Thyroid gland (tissue), 4 donors: ENCODE measurements around the gene RPL36. TPM values are rescaled to one million over a fixed set of nuclear protein-coding genes. Genes with fewer than 3 reads are reported as not detected.
A peak's percentile ranks its signal among the peaks of the same experiment; 100 is the strongest.

Experiments used
- DNase-seq, 2 donors: peaks; one replicate each; pipeline ENCODE4 v3.0.0-alpha.2; 2019
- H3K27ac ChIP-seq, 3 donors: fragments of 200-600 bp; sonication (generic); 1 replicate in 2 of 3; 2 replicates in 1 of 3; pipeline ENCODE4 v1.5.1; 2016 to 2019; ENCODE audit warnings: mild to moderate bottlenecking in 1 of 3, moderate library complexity in 1 of 3
- H3K27me3 ChIP-seq: fragments of 200-600 bp; sonication (generic); one replicate; pipeline ENCODE4 v1.5.1; 2019
- H3K36me3 ChIP-seq, 2 donors: fragments of 200-600 bp; sonication (generic); one replicate each; pipeline ENCODE4 v1.5.1; 2016 to 2019
- H3K4me1 ChIP-seq, 2 donors: fragments of 200-600 bp; sonication (generic); one replicate each; pipeline ENCODE4 v1.5.1; 2017 to 2019
- H3K4me3 ChIP-seq, 3 donors: fragments of 200-600 bp; sonication (generic); replicated peaks in 1 of 3; 1 replicate in 2 of 3; 2 replicates in 1 of 3; pipeline ENCODE4 v1.5.1; 2016; ENCODE audit warnings: mild to moderate bottlenecking in 1 of 3
- H3K9me3 ChIP-seq: fragments of 200-600 bp; sonication (generic); one replicate; pipeline ENCODE4 v1.5.1; 2017
- POLR2A ChIP-seq, 2 donors: fragments of 450-650 bp; IDR thresholded peaks; one replicate each; pipeline ENCODE4 v1.6.1; 2017; ENCODE audit warnings: antibody characterized with exemption in 2 of 2, mild to moderate bottlenecking in 2 of 2, moderate library complexity in 1 of 2
- WGBS, 2 donors: methylation state at CpG; one replicate each; pipeline ENCODE4 v1.1.5; 2017; 5-methylcytosine and 5-hydroxymethylcytosine counted together
- intact Hi-C: fragments of 100-400 bp; cut with DNase I; formaldehyde crosslinking; loops from one replicate; pipeline ENCODE4 v1.15.1; 2023
- total RNA-seq, 4 donors: library from RNA; depleted of rRNA; stranded (reverse); fragments of >200 nt; gene quantifications; one replicate each; pipeline ENCODE4 v1.2.3, GENCODE V29; 2016
- TF ChIP-seq, protein P1 (sequence below), 6 experiments: fragments of 200-600 bp in 3 of 6; fragments of 450-650 bp in 3 of 6; sonication (generic) in 3 of 6; IDR thresholded peaks; one replicate each; pipeline ENCODE4 v1.5.1; 2016 to 2019; ENCODE audit warnings: antibody characterized with exemption in 6 of 6, mild to moderate bottlenecking in 2 of 6, inconsistent platforms in 1 of 6, moderate library complexity in 1 of 6

The RPL36 gene
- total RNA-seq, 4 donors from 2014 or later, result 313 to 561 (median 386) TPM

DNA sequence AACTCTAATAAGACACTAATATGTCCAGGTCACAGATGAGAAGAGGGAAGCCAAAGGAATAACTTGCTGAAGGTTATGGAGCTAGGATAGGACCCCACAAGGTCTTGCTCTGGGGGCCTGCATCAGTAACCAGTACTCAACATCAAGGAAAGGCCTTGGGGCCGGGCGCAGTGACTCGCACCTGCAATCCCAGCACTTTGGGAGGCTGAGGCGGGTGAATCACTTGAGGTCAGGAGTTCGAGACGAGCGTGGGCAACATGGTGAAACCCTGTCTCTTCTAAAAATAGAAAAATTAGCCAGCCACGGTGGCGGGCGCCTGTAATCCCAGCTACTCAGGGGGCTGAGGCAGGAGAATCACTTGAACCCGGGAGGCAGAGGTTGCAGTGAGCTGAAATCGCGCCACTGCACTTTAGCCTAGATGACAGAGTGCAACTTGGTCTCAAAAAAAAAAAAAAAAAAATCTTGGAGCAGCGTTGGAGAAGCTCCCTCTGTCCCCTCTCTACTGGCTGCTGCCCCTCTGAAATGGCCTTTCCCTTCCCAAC, 28.0 kb downstream of the RPL36 start:
- 80 to 86% methylated on average over 14 of the region's 14 CpGs for WGBS, 2 donors
- intact Hi-C loops, result no loop called here

DNA sequence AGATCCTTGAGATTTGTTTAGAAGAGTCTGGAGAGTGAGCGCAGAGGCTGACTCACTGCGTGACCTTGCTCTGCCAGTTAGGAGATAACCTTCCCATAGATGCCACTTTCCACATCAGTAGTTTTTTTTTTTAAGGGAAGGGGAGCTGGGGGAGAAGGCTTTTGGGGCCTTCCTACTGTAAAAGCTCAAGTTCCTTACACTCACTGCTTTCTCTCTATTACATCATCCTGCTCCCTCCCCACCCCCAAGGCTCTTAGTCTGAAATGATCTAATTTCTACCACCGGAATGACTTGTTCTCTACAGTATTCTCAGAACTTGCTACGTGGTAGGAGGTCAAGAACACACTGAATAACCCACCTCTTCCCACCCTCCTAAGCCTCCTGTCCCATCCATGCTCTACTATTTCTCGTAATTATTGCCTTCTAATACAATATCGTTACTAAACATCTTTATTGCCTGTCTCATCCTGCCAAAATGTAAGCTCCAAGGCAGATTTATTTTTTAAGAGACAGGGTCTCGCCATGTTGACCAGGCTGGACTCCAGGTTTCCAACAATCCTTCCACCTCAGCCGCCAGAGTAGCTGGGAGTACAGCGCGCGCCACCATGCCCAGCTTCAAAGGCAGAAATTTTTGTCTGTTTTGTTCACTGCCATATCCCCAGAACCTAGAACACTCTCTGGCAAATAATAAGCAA, 28.6 kb downstream of the RPL36 start:
- no peaks in the 10 kb centered on the region for H3K9me3 ChIP-seq
- 27 to 31% methylated on average over 11 of the region's 11 CpGs for WGBS, 2 donors
- no peaks in the 10 kb centered on the region for H3K36me3 ChIP-seq
- TF ChIP-seq, protein P1, sequence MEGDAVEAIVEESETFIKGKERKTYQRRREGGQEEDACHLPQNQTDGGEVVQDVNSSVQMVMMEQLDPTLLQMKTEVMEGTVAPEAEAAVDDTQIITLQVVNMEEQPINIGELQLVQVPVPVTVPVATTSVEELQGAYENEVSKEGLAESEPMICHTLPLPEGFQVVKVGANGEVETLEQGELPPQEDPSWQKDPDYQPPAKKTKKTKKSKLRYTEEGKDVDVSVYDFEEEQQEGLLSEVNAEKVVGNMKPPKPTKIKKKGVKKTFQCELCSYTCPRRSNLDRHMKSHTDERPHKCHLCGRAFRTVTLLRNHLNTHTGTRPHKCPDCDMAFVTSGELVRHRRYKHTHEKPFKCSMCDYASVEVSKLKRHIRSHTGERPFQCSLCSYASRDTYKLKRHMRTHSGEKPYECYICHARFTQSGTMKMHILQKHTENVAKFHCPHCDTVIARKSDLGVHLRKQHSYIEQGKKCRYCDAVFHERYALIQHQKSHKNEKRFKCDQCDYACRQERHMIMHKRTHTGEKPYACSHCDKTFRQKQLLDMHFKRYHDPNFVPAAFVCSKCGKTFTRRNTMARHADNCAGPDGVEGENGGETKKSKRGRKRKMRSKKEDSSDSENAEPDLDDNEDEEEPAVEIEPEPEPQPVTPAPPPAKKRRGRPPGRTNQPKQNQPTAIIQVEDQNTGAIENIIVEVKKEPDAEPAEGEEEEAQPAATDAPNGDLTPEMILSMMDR (IDR thresholded peaks at IDR 0.05), result no peak
- no peak for TF ChIP-seq POLR2A (IDR thresholded peaks at IDR 0.05)
- no peak for DNase-seq
- peak overlapping the region in 1 of 3 donors; percentile 71 for H3K27ac ChIP-seq
- H3K4me3 ChIP-seq, result peak overlapping the region in 2 of 3 donors; percentile 94 to 97
- no peaks in the 10 kb centered on the region for H3K27me3 ChIP-seq
- H3K4me1 ChIP-seq, result peaks cover 9 to 16% of the 10 kb centered on the region in 2 donors
- intact Hi-C loops, result no loop called here

More for the DNA sequence above, 28.0 kb downstream of the RPL36 start:
- Histone ChIP-seq H3K27ac (no peak overlapping the region), H3K27me3 (no peaks in the 10 kb centered on the region), H3K9me3 (no peaks in the 10 kb centered on the region), H3K4me1 (peaks cover 9 to 16% of the 10 kb centered on the region in 2 donors), H3K36me3 (peaks cover 2 to 6% of the 10 kb centered on the region in 2 donors), H3K4me3 (no peak overlapping the region)
- no peak for TF ChIP-seq POLR2A (IDR thresholded peaks at IDR 0.05)
- TF ChIP-seq, protein P1 (IDR thresholded peaks at IDR 0.05), result no peak
- no peak for DNase-seq

DNA sequence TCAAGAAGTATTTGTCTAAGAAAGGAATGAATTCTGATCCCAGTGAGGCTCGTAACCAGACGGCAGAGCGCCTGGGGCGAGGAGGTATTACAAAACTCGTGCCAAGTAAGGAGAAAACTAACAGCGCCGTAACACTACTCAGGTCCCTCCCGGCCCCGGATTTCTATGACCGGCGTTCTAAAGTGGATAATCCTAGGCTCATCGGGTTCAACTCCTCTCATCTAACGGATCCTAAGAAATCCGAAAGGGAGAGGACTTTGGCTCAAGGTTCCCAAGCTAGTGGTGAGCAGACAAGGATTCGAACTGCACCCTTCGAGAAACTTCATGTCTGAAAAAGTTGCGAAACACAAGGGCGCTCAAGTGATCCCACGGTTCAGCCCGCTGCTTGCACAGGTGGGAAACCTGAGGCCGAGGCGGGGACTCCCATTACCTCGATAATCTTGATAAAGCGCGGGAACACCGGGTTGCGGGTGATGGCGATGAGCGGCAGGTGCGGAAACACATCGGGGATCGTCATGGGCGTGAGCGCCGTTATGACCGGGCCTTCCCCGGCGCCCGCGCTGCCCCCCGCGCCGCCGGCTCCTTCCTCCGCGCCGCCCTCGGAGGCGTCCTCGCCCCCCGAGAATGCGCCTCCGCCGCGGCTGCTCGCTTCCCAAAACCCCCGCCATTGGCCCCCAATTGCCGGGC, 29.3 kb downstream of the RPL36 start:
- H3K4me1 ChIP-seq, result peaks cover 9 to 16% of the 10 kb centered on the region in 2 donors
- H3K27me3 ChIP-seq, result no peaks in the 10 kb centered on the region
- peak overlapping the region; percentile 57 to 97 (median 94) for H3K4me3 ChIP-seq
- H3K9me3 ChIP-seq, result no peaks in the 10 kb centered on the region
- TF ChIP-seq, protein P1 (IDR thresholded peaks at IDR 0.05), result no peak
- TF ChIP-seq POLR2A (IDR thresholded peaks at IDR 0.05), result no peak
- peak overlapping the region; percentile 71 to 89 (median 81) for H3K27ac ChIP-seq
- 0 to 1% methylated on average over 20 to 21 of the region's 58 CpGs for WGBS, 2 donors
- peak; percentile 21 to 28 for DNase-seq
- intact Hi-C loops, result no loop called here
- H3K36me3 ChIP-seq, result no peaks in the 10 kb centered on the region

DNA sequence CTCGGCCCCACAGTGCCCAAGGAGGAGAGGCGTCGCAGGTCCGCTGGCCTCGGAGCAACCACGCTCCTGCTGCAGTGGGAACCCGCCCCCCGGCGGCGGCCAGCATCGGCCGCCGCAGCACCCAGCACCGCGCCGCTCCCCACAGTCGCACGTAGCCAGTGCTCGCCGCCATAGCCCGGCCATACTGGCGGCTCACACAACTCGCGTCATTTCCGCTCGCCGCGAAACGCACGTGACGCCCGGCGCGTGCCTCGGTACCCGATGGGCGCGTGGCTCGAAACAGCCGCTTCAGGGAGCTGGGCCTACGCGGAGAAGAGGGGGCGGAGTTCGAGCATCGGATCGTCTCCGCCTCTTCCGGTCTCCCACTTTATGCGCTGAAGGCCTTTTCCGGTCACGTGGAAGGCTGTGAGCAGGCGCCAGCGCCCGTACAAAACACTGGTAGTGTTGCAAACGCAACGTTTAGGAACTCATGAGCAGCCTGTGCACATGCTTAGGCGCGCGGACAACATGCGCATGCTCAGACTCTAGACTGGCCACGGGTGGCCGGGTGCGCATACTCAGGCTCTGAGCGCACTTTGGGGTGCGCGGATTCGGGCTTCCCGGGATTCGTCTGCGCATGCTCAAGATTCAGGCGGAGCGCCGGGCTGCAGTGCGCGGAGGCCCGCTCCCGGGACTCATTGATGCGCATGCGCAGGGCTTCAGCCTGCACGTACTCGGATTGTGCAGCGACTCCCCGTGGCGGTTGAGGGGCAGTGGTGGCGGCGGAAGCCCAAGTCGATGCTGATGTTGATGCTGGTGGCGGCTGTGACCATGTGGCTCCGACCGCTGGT, 30.1 kb downstream of the RPL36 start, which contains the start of the genes CATSPERD and LONP1:
Gene CATSPERD, plus strand, starts transcription at position 677 of the 830 bp plus-strand sequence. Its CDS starts 101 bp downstream, at position 778.
Gene LONP1, minus strand, starts transcription at position 186 of the 830 bp plus-strand sequence. Its CDS starts 14 bp downstream, at position 172.
- TF ChIP-seq, protein P1 (IDR thresholded peaks at IDR 0.05), result peak; percentile 79 to 98 (median 92)
- TF ChIP-seq POLR2A (IDR thresholded peaks at IDR 0.05), result peak in 1 of 2 donors; percentile 64
- Histone ChIP-seq H3K36me3 (no peaks in the 10 kb centered on the region), H3K27ac (peak within 1 kb of the TSS; percentile 71 to 89 (median 81)), H3K4me1 (peaks cover 9 to 16% of the 10 kb centered on the region in 2 donors), H3K4me3 (peak within 1 kb of the TSS; percentile 57 to 97 (median 94)), H3K27me3 (no peaks in the 10 kb centered on the region), H3K9me3 (no peaks in the 10 kb centered on the region)
- intact Hi-C loops, result no loop called here
- WGBS, 2 donors, result 0% methylated on average over 21 to 42 of the region's 90 CpGs
- DNase-seq, result peak; percentile 98 to 99
